GM20000 (cell line): ENCODE data around the gene LCN12.
A peak's percentile ranks its signal among the peaks of the same experiment; 100 is the strongest.

ENCODE experiments used
- DNase-seq: peaks from one replicate; pipeline ENCODE4 v3.0.0; 2012; ENCODE audit warnings: low spot score
- CTCF ChIP-seq: IDR thresholded peaks from 2 replicates; pipeline ENCODE4 v1.5.1; 2012; ENCODE audit warnings: mild to moderate bottlenecking, control low read depth; ENCODE audit errors: extremely low read depth, missing control alignments

LCN12 gene

DNA sequence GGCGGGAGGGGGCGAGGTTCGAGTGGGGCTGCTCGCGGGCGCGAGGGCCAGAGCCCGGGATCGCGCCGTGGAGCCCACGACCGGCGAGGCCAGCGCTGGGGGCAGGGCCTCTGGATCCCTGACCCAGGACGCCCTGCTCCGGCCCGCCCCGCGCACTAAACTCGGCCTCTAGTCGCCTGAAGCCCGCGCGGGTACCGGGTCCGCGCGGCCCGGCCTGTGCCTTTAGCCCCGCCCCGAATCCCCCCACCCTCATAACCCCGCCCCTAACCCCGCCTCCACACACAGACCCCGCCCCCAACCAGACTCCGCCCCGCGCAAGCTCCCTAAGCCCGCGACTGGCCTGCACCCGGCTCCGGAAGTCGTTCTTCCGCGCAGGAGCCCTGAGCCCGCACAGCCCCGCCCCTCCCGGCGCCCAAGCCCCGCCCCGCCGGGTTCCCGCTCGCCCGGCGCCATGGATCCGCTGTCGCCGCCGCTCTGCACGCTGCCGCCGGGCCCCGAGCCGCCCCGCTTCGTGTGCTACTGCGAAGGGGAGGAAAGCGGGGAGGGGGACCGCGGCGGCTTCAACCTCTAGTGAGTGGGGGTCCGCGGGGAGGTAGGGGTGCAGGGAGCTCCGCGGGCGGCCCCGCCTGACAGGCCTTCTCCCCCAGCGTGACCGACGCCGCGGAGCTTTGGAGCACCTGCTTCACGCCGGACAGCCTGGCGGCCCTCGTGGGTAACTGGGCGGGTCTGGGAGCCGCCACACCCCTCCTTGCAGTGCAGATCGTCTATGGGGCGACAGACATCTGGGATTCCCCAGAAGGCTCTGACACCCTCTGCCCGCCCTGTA, 40.1 kb downstream of the LCN12 start, which contains the start of gene PAXX:
Gene PAXX, plus strand, starts transcription at position 430 of the 826 bp plus-strand sequence. Its CDS starts 22 bp downstream, at position 452.
- DNase-seq, result peak; percentile 100
- no peak for TF ChIP-seq CTCF

DNA sequence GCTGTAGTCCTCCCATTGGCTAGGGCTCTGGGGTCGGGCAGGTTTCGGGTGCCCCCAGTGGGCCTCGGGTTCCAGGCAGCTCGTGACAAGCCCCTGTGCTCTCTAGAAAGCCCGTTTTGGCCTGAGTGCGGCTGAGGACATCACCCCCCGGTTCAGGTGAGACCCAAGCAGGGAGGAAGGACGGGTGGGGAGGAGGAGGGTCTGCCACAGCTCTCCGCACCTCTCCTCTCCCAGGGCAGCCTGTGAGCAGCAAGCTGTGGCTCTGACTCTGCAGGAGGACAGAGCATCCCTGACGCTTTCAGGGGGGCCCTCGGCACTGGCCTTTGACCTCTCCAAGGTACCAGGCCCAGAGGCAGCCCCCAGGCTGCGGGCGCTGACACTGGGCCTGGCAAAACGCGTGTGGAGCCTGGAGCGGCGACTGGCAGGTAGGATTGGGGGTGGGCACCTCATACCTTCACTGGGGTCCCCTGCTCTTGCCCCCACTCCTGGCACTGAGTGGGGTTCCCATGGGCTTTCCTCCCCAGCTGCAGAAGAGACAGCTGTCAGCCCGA, 40.8 kb downstream of the LCN12 start:
- TF ChIP-seq CTCF, result no peak
- DNase-seq, result no peak

GRCh38 chr9:136994180-136994887, 42.3 kb downstream of the LCN12 start:
- TF ChIP-seq CTCF, result no peak
- no peak for DNase-seq

DNA sequence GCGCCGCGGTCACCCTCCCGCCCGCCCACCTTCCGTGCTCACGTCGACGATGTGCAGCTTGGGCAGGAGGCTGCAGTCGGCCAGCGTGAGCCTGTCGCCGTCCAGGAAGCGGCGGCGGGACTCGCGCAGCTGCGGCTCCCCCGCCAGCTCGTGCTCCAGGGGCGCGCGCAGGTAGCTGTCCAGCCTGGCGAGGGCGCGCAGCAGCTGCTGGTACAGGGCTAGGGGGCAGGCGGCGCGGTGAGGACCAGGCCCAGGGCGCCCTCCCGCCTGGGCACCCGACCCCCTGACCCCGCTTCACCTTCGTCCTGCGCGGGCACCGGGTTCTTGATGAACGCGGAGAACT, 42.8 kb downstream of the LCN12 start:
- no peak for DNase-seq
- no peak for TF ChIP-seq CTCF

DNA sequence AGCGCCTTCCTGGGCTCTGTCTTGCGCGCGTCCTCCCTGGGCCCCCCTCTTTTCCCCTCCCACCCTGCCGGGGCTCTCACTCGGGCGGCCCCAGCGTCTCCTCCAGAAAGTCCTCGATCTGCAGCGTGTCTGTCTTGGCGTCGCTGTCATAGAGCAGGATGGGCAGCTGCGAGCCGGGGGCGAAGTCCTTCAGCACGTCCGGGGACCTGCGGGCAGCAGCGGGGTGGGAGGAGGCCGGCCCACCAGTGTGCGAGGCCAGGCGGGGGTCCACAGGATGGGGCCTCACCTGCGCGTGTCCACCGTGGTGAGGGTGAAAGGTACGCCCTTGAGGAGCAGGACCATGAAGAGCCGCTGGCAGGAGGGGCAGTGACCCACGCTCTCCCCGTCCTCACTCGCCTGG, 43.3 kb downstream of the LCN12 start:
- DNase-seq, result no peak
- TF ChIP-seq CTCF, result no peak

- no peak for TF ChIP-seq CTCF
- DNase-seq, result no peak
Observed at GRCh38 chr9:136995772-136996311, 43.8 kb downstream of the LCN12 start.
